Osteocyte (in vitro differentiated cells): ENCODE data around the gene PAOX. TPM values are rescaled to one million over a fixed set of nuclear protein-coding genes. Genes with fewer than 3 reads are reported as not detected.

Experiments used
- DNase-seq: peaks from one replicate; pipeline ENCODE4 v3.0.0; 2021; ENCODE audit warnings: mixed read lengths; ENCODE audit not compliant: unreplicated experiment; ENCODE audit errors: extremely low spot score
- H3K27ac Mint-ChIP-seq: one replicate; pipeline ENCODE4 v1.8.0; 2021; ENCODE audit warnings: mild to moderate bottlenecking, mixed read lengths; ENCODE audit not compliant: unreplicated experiment
- H3K27me3 Mint-ChIP-seq: one replicate; pipeline ENCODE4 v1.8.0; 2021; ENCODE audit warnings: mixed read lengths; ENCODE audit not compliant: unreplicated experiment
- H3K36me3 Mint-ChIP-seq: one replicate; pipeline ENCODE4 v1.8.0; 2021; ENCODE audit warnings: mixed read lengths; ENCODE audit not compliant: unreplicated experiment
- H3K4me1 Mint-ChIP-seq: one replicate; pipeline ENCODE4 v1.8.0; 2021; ENCODE audit warnings: mixed read lengths; ENCODE audit not compliant: unreplicated experiment
- H3K4me3 Mint-ChIP-seq: one replicate; pipeline ENCODE4 v1.8.0; 2021; ENCODE audit warnings: mild to moderate bottlenecking, moderate library complexity, mixed read lengths; ENCODE audit not compliant: unreplicated experiment
- H3K9me3 Mint-ChIP-seq: one replicate; pipeline ENCODE4 v1.8.0; 2021; ENCODE audit warnings: mixed read lengths; ENCODE audit not compliant: unreplicated experiment
- total RNA-seq: library from RNA; stranded (reverse); gene quantifications from 2 replicates; pipeline ENCODE4 v1.2.1, GENCODE V29; 2021
- TF ChIP-seq, protein P1 (sequence below): fragments of 200-600 bp; sonication (generic); IDR thresholded peaks from 2 replicates; pipeline ENCODE4 v1.5.0; 2021; ENCODE audit warnings: antibody characterized with exemption, mild to moderate bottlenecking, moderate library complexity

The PAOX gene
- total RNA-seq, 1 donor from 2014 or later, result 8.7 TPM

GRCh38 chr10:133338080-133339071 lies 40.7 kb upstream of the PAOX start:
- H3K27me3 Mint-ChIP-seq, result peaks cover 22% of the 10 kb centered on the region
- no peaks in the 10 kb centered on the region for H3K36me3 Mint-ChIP-seq

GRCh38 chr10:133339708-133340380 lies 39.2 kb upstream of the PAOX start:
- peaks cover 1% of the 10 kb centered on the region for H3K4me1 Mint-ChIP-seq
- H3K4me3 Mint-ChIP-seq, result no peak overlapping the region
- no peaks in the 10 kb centered on the region for H3K9me3 Mint-ChIP-seq
- no peak overlapping the region for H3K27ac Mint-ChIP-seq
- H3K36me3 Mint-ChIP-seq, result no peaks in the 10 kb centered on the region
- TF ChIP-seq, protein P1, sequence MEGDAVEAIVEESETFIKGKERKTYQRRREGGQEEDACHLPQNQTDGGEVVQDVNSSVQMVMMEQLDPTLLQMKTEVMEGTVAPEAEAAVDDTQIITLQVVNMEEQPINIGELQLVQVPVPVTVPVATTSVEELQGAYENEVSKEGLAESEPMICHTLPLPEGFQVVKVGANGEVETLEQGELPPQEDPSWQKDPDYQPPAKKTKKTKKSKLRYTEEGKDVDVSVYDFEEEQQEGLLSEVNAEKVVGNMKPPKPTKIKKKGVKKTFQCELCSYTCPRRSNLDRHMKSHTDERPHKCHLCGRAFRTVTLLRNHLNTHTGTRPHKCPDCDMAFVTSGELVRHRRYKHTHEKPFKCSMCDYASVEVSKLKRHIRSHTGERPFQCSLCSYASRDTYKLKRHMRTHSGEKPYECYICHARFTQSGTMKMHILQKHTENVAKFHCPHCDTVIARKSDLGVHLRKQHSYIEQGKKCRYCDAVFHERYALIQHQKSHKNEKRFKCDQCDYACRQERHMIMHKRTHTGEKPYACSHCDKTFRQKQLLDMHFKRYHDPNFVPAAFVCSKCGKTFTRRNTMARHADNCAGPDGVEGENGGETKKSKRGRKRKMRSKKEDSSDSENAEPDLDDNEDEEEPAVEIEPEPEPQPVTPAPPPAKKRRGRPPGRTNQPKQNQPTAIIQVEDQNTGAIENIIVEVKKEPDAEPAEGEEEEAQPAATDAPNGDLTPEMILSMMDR, result no peak
- DNase-seq, result no peak
- peaks cover 18% of the 10 kb centered on the region for H3K27me3 Mint-ChIP-seq

More at GRCh38 chr10:133338080-133339071, 40.7 kb upstream of the PAOX start:
- DNase-seq, result no peak
- Mint-ChIP-seq H3K4me1 (peaks cover 3% of the 10 kb centered on the region), H3K27ac (no peak overlapping the region), H3K4me3 (no peak overlapping the region), H3K9me3 (no peaks in the 10 kb centered on the region)
- TF ChIP-seq, protein P1, result no peak

DNA sequence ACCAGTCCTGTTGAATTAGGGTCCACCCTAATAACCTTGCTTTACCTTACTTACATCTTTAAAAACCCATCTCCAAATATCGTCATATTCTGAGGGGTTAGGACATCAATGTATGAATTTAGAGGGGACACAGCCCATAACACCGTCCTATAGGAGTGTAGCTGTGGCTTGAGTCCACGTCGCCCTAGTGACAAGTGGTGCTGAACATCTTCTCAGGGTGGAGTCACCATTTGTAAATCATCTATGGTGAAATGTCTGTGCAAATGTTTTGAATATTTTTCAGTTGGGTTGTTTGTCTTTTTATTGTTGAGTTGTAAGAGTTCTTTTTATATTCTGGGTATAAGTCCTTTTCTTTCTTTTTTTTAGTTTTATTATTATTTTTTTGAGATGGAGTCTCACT lies 37.1 kb upstream of the PAOX start:
- Mint-ChIP-seq H3K27me3 (peaks cover 24% of the 10 kb centered on the region), H3K36me3 (no peaks in the 10 kb centered on the region), H3K9me3 (no peaks in the 10 kb centered on the region), H3K27ac (no peak overlapping the region), H3K4me1 (no peaks in the 10 kb centered on the region), H3K4me3 (no peak overlapping the region)
- TF ChIP-seq, protein P1, result no peak
- no peak for DNase-seq

DNA sequence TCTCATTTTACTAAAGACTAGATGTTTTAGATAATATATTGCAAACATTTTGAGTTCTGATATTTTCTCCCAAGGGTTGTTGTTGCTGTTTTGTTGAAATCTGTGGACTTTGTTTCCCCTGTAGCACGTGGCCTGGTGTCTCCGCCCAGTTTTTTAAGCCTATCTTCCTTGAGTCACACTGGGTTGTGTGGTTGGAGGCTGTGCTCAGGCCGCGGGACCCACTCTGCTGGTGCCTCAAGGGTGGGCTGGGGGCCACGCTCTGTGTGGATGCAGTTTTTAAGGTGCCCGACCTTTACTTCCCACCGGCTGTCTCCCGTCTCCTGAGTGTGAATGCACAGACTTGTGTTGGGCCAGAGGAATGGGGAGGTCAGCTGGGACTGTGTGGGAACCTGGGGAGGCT lies 36.1 kb upstream of the PAOX start:
- DNase-seq, result no peak
- peaks cover 24% of the 10 kb centered on the region for H3K27me3 Mint-ChIP-seq
- H3K4me1 Mint-ChIP-seq, result no peaks in the 10 kb centered on the region
- H3K9me3 Mint-ChIP-seq, result no peaks in the 10 kb centered on the region
- no peaks in the 10 kb centered on the region for H3K36me3 Mint-ChIP-seq
- no peak overlapping the region for H3K27ac Mint-ChIP-seq
- H3K4me3 Mint-ChIP-seq, result no peak overlapping the region
- TF ChIP-seq, protein P1, result no peak

- DNase-seq, result no peak
- H3K36me3 Mint-ChIP-seq, result no peaks in the 10 kb centered on the region
- no peak overlapping the region for H3K4me3 Mint-ChIP-seq
- no peaks in the 10 kb centered on the region for H3K4me1 Mint-ChIP-seq
- no peak overlapping the region for H3K27ac Mint-ChIP-seq
- no peaks in the 10 kb centered on the region for H3K9me3 Mint-ChIP-seq
- peaks cover 24% of the 10 kb centered on the region for H3K27me3 Mint-ChIP-seq
- TF ChIP-seq, protein P1, result no peak
These were observed 35.5 kb upstream of the PAOX start for GRCh38 chr10:133343558-133343957.
